Gastroesophageal sphincter (tissue), 4 donors: ENCODE results near the gene GPR37L1. TPM values are rescaled to one million over a fixed set of nuclear protein-coding genes. Genes with fewer than 3 reads are reported as not detected.

Experiments used
- ATAC-seq: fragments of 150-250 bp; one replicate; pipeline ENCODE4 v1.9.1; 2016; ENCODE audit warnings: mild to moderate bottlenecking, moderate library complexity
- H3K27ac ChIP-seq, 4 donors: fragments of 200-600 bp; sonication (generic) in 3 of 4; 1 replicate in 3 of 4; 2 replicates in 1 of 4; pipeline ENCODE4 v1.5.1; 2016 to 2019
- H3K27me3 ChIP-seq: fragments of 200-600 bp; sonication (generic); one replicate; pipeline ENCODE4 v1.5.1; 2019
- H3K36me3 ChIP-seq, 2 donors: fragments of 200-600 bp; sonication (generic); one replicate each; pipeline ENCODE4 v1.5.1; 2019; ENCODE audit warnings: control low read depth in 1 of 2
- H3K4me1 ChIP-seq, 3 donors: fragments of 200-600 bp; sonication (generic); 1 replicate in 2 of 3; 2 replicates in 1 of 3; pipeline ENCODE4 v1.5.1; 2016 to 2019; ENCODE audit warnings: control low read depth in 2 of 3
- H3K4me3 ChIP-seq, 2 donors: fragments of 200-600 bp; sonication (generic); one replicate each; pipeline ENCODE4 v1.5.1; 2019; ENCODE audit warnings: mild to moderate bottlenecking in 1 of 2, moderate library complexity in 1 of 2
- H3K9me3 ChIP-seq, 3 donors: fragments of 200-600 bp; sonication (generic); one replicate each; pipeline ENCODE4 v1.5.1; 2017 to 2019; ENCODE audit warnings: control low read depth in 2 of 3
- CTCF ChIP-seq, 4 experiments: fragments of 200-600 bp in 2 of 4; fragments of 450-650 bp in 2 of 4; sonication (generic) in 1 of 4; IDR thresholded peaks; one replicate each; pipeline ENCODE4 v1.5.1; 2017 to 2019; ENCODE audit warnings: antibody characterized with exemption in 4 of 4, mild to moderate bottlenecking in 2 of 4, moderate library complexity in 2 of 4
- EP300 ChIP-seq: sonication (generic); formaldehyde crosslinking; IDR thresholded peaks from one replicate; pipeline ENCODE4 v1.6.1; 2017; ENCODE audit warnings: antibody characterized with exemption, mild to moderate bottlenecking
- POLR2A ChIP-seq, 2 donors: fragments of 450-650 bp; IDR thresholded peaks; one replicate each; pipeline ENCODE4 v1.6.1; 2017; ENCODE audit warnings: antibody characterized with exemption in 2 of 2, mild to moderate bottlenecking in 2 of 2, moderate library complexity in 1 of 2
- POLR2AphosphoS5 ChIP-seq: sonication (generic); formaldehyde crosslinking; IDR thresholded peaks from one replicate; pipeline ENCODE4 v1.6.1; 2017; ENCODE audit warnings: antibody characterized with exemption
- WGBS, 2 donors: methylation state at CpG; one replicate each; pipeline ENCODE4 v1.1.5; 2018; ENCODE audit warnings: low coverage in 1 of 2; 5-methylcytosine and 5-hydroxymethylcytosine counted together
- total RNA-seq, 4 donors: library from RNA; depleted of rRNA; stranded (reverse); fragments of >200 nt; gene quantifications; one replicate each; pipeline ENCODE4 v1.1.0, GENCODE V29; 2016

GPR37L1 gene
- total RNA-seq, 4 donors from 2014 or later, result 0.16 to 0.39 (median 0.27) TPM

GRCh38 chr1:202112859-202113689, 9.6 kb upstream of the GPR37L1 start:
- ATAC-seq, result peak; percentile 65

GRCh38 chr1:202113690-202114300, 8.9 kb upstream of the GPR37L1 start:
- 83% methylated on average over 2 of the region's 2 CpGs; no CpG with 5 or more reads in 1 of the 2 donors for WGBS, 2 donors
- peaks cover 0 to 21% (median 10%) of the 10 kb centered on the region in 3 donors for H3K4me1 ChIP-seq
- no peaks in the 10 kb centered on the region for H3K36me3 ChIP-seq
- H3K27me3 ChIP-seq, result no peaks in the 10 kb centered on the region
- H3K9me3 ChIP-seq, result no peaks in the 10 kb centered on the region
- H3K4me3 ChIP-seq, result no peak overlapping the region
- TF ChIP-seq EP300, result no peak
- H3K27ac ChIP-seq, result peak overlapping the region in 3 of 4 donors; percentile 48 to 52 (median 50)
- ATAC-seq, result no peak

More at GRCh38 chr1:202112859-202113689, 9.6 kb upstream of the GPR37L1 start:
- no peaks in the 10 kb centered on the region for H3K36me3 ChIP-seq
- TF ChIP-seq EP300, result no peak
- TF ChIP-seq POLR2AphosphoS5, result no peak
- no peak for TF ChIP-seq POLR2A (IDR thresholded peaks at IDR 0.05)
- no peak for TF ChIP-seq CTCF (IDR thresholded peaks at IDR 0.05)
- no peaks in the 10 kb centered on the region for H3K27me3 ChIP-seq
- H3K27ac ChIP-seq, result peak overlapping the region in 3 of 4 donors; percentile 48 to 52 (median 50)
- peaks cover 0 to 21% (median 10%) of the 10 kb centered on the region in 3 donors for H3K4me1 ChIP-seq
- H3K9me3 ChIP-seq, result no peaks in the 10 kb centered on the region
- H3K4me3 ChIP-seq, result no peak overlapping the region
- 0 to 8% methylated on average over 1 to 2 of the region's 5 CpGs for WGBS, 2 donors

DNA sequence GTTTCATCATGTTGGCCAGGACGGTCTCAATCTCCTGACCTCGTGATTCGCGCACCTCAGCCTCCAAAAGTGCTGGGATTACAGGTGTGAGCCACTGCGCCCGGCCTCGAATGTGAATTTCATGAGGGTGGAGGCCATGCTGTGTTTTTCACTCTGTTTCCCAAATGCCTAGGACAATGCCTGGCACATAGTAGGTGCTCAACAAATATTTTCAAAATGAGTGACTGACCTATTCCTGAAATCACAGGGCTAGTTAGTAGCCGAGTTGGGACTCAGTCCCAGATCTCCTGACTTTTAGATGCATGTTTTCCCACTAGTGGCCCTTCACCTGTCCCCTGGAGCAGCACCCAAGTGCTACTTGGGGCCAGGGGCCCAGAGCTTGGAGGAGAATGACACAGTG, 6.4 kb upstream of the GPR37L1 start:
- no peaks in the 10 kb centered on the region for H3K36me3 ChIP-seq
- H3K9me3 ChIP-seq, result no peaks in the 10 kb centered on the region
- H3K27ac ChIP-seq, result no peak overlapping the region
- no peak overlapping the region for H3K4me3 ChIP-seq
- H3K27me3 ChIP-seq, result no peaks in the 10 kb centered on the region
- no peak for ATAC-seq
- peaks cover 0 to 21% (median 10%) of the 10 kb centered on the region in 3 donors for H3K4me1 ChIP-seq
- 100% methylated on average over 4 of the region's 8 CpGs; no CpG with 5 or more reads in 1 of the 2 donors for WGBS, 2 donors
- TF ChIP-seq EP300, result no peak

GRCh38 chr1:202117898-202118371, 4.8 kb upstream of the GPR37L1 start:
- Histone ChIP-seq H3K4me3 (no peak overlapping the region), H3K36me3 (no peaks in the 10 kb centered on the region), H3K4me1 (peaks cover 0 to 23% (median 7%) of the 10 kb centered on the region in 3 donors), H3K27me3 (no peaks in the 10 kb centered on the region), H3K9me3 (no peaks in the 10 kb centered on the region), H3K27ac (no peak overlapping the region)
- ATAC-seq, result no peak
- 65 to 68% methylated on average over 3 to 5 of the region's 10 CpGs for WGBS, 2 donors
- TF ChIP-seq POLR2A (IDR thresholded peaks at IDR 0.05) (no peak), CTCF (IDR thresholded peaks at IDR 0.05) (no peak)

- Histone ChIP-seq H3K36me3 (no peaks in the 10 kb centered on the region), H3K27ac (no peak overlapping the region), H3K27me3 (no peaks in the 10 kb centered on the region), H3K4me1 (peaks cover 0 to 10% (median 0%) of the 10 kb centered on the region in 3 donors), H3K9me3 (no peaks in the 10 kb centered on the region), H3K4me3 (no peak overlapping the region)
- TF ChIP-seq POLR2AphosphoS5 (no peak), POLR2A (IDR thresholded peaks at IDR 0.05) (no peak), EP300 (no peak), CTCF (IDR thresholded peaks at IDR 0.05) (no peak)
- WGBS, 2 donors, result 61% methylated on average over 5 of the region's 7 CpGs; no CpG with 5 or more reads in 1 of the 2 donors
- no peak for ATAC-seq
Measured at GRCh38 chr1:202121006-202121405, 1.7 kb upstream of the GPR37L1 start.
